K562 (cell line): ENCODE data around the gene RAB25. TPM values are rescaled to one million over a fixed set of nuclear protein-coding genes. Genes with fewer than 3 reads are reported as not detected.

ENCODE experiments used
- ATAC-seq: fragments of 200-7000 bp; cut with Tn5 transposase; 3 replicates; pipeline ENCODE4 v1.9.1; 2020; ENCODE audit warnings: moderate library complexity
- BruUV-seq: library from RNA; stranded (reverse); fragments of 400-500 nt; replicated peaks from 2 replicates; lab custom pipeline; 2021; lab: Mats Ljungman, UMichigan
- CTCF ChIA-PET: fragments of 300-600 bp; formaldehyde crosslinking; extraction: SDS; loops from one replicate; lab custom pipeline; 2021; ENCODE audit warnings: low intra/inter-chr PET ratio; lab: Yijun Ruan, JAX
- POLR2A ChIA-PET: fragments of 300-600, 350-650 bp; sonication (Branson Sonifier 250); formaldehyde crosslinking; extraction: SDS; loops from one replicate; lab custom pipeline; 2021; ENCODE audit warnings: antibody characterized with exemption, inconsistent platforms; lab: Yijun Ruan, JAX
- DNase-seq, 4 experiments: peaks; one replicate each; pipeline versions ENCODE4 v3.0.0 to v3.0.0-alpha.2; 2011 to 2018; ENCODE audit warnings: low spot score in 3 of 4, mixed read lengths in 3 of 4; ENCODE audit errors: extremely low read depth in 1 of 4
- FAIRE-seq: peaks from 2 replicates; lab custom pipeline; 2011; peaks lifted over from hg19 to GRCh38; lab: Jason Lieb, UNC
- H2AFZ ChIP-seq: 2 replicates; pipeline ENCODE4 v1.6.0; 2011; ENCODE audit warnings: low read depth, low read length, control low read depth, inconsistent platforms
- H3K27ac ChIP-seq: fragments of 200-600 bp; 3 replicates; pipeline ENCODE4 v1.8.0; 2011; ENCODE audit warnings: low read depth, mild to moderate bottlenecking, control low read depth, inconsistent platforms, low read length, moderate library complexity, mixed read lengths; ENCODE audit errors: extremely low read depth
- H3K27me3 ChIP-seq, 2 experiments: fragments of 300-600 bp in 1 of 2; 2 replicates in 1 of 2; 3 replicates in 1 of 2; pipeline versions ENCODE4 v1.6.0 to v1.8.0; 2011; ENCODE audit warnings: inconsistent platforms in 2 of 2, low read length in 2 of 2, mild to moderate bottlenecking in 1 of 2, mixed read lengths in 1 of 2, moderate library complexity in 1 of 2; ENCODE audit not compliant: control insufficient read depth in 2 of 2, insufficient read depth in 2 of 2
- H3K36me3 ChIP-seq: fragments of 300-600 bp; 3 replicates; pipeline ENCODE4 v1.8.0; 2011; ENCODE audit warnings: mild to moderate bottlenecking, low read length, inconsistent platforms; ENCODE audit not compliant: control insufficient read depth, insufficient read depth
- H3K4me1 ChIP-seq, 2 experiments: fragments of 200-600 bp in 1 of 2; replicated peaks in 1 of 2; 2 replicates in 1 of 2; 3 replicates in 1 of 2; pipeline versions ENCODE4 v1.5.1 to v1.8.0; 2011; ENCODE audit warnings: inconsistent platforms in 2 of 2, low read length in 2 of 2, mild to moderate bottlenecking in 1 of 2, mixed read lengths in 1 of 2, moderate library complexity in 1 of 2; ENCODE audit not compliant: control insufficient read depth in 2 of 2, insufficient read depth in 2 of 2
- H3K4me2 ChIP-seq: 2 replicates; pipeline ENCODE4 v1.6.1; 2011; ENCODE audit warnings: low read length, control low read depth, inconsistent platforms, mixed read lengths; ENCODE audit not compliant: insufficient read depth
- H3K4me3 ChIP-seq: fragments of 200-600 bp; sonication (generic), shearing (Covaris generic); 2 replicates; pipeline ENCODE4 v1.5.1; 2016; ENCODE audit warnings: control low read depth, inconsistent platforms
- H3K79me2 ChIP-seq: fragments of 200-600 bp; 3 replicates; pipeline ENCODE4 v1.8.0; 2011; ENCODE audit warnings: low read length, inconsistent platforms; ENCODE audit not compliant: control insufficient read depth, insufficient read depth
- H3K9ac ChIP-seq, 2 experiments: 2 replicates each; pipeline versions ENCODE4 v1.6.0 to v1.6.1; 2011; ENCODE audit warnings: low read depth in 2 of 2, low read length in 2 of 2, control low read depth in 1 of 2, inconsistent platforms in 1 of 2, mild to moderate bottlenecking in 1 of 2, mixed read lengths in 1 of 2; ENCODE audit not compliant: insufficient read depth in 1 of 2
- H3K9me1 ChIP-seq: one replicate; pipeline ENCODE4 v1.6.0; 2011; ENCODE audit warnings: inconsistent platforms, mild to moderate bottlenecking, low read length, moderate library complexity; ENCODE audit not compliant: control insufficient read depth, insufficient read depth
- H3K9me3 ChIP-seq: replicated peaks from 2 replicates; pipeline ENCODE4 v1.5.1; 2011; ENCODE audit warnings: low read depth, low read length, inconsistent platforms; ENCODE audit not compliant: control insufficient read depth, insufficient read depth
- H4K20me1 ChIP-seq: replicated peaks from 2 replicates; pipeline ENCODE4 v1.6.1; 2011; ENCODE audit warnings: low read length, inconsistent platforms, mixed read lengths; ENCODE audit not compliant: control insufficient read depth, insufficient read depth
- CC2D1A ChIP-seq: fragments of 450-650 bp; IDR thresholded peaks from 2 replicates; pipeline ENCODE4 v1.6.1; 2017; ENCODE audit warnings: mild to moderate bottlenecking
- KHSRP ChIP-seq: fragments of 450-650 bp; IDR thresholded peaks from 2 replicates; pipeline ENCODE4 v1.6.1; 2017
- LARP7 ChIP-seq: fragments of 450-650 bp; IDR thresholded peaks from 2 replicates; pipeline ENCODE4 v1.6.1; 2016
- MLX ChIP-seq, 2 experiments: fragments of 450-650 bp in 1 of 2; sonication (generic) in 1 of 2; formaldehyde crosslinking; conservative IDR thresholded peaks; 2 replicates each; pipeline versions ENCODE4 v1.4.0 to v1.8.1; 2020 to 2022; ENCODE audit warnings: mild to moderate bottlenecking in 1 of 2, missing genetic modification reagents in 1 of 2
- RFX5 ChIP-seq: IDR thresholded peaks from 2 replicates; pipeline ENCODE4 v1.6.1; 2011; ENCODE audit warnings: low read depth, mild to moderate bottlenecking, improper control_type of control experiment, low read length
- SP2 ChIP-seq: IDR thresholded peaks from 2 replicates; pipeline ENCODE4 v1.6.1; 2011; ENCODE audit warnings: mild to moderate bottlenecking, low read depth, low read length, moderate library complexity; ENCODE audit not compliant: poor library complexity, severe bottlenecking; ENCODE audit errors: extremely low read depth
- STAT6 ChIP-seq: sonication (generic); formaldehyde crosslinking; IDR thresholded peaks from 2 replicates; pipeline ENCODE4 v1.8.1; 2023; ENCODE audit warnings: mild to moderate bottlenecking, missing genetic modification reagents
- TCF3 ChIP-seq: sonication (generic); formaldehyde crosslinking; IDR thresholded peaks from 2 replicates; pipeline ENCODE4 v1.4.0; 2020; ENCODE audit warnings: mild to moderate bottlenecking, missing genetic modification reagents
- THAP7 ChIP-seq: fragments of 250-450 bp; sonication (Bioruptor Pico); IDR thresholded peaks from 2 replicates; pipeline ENCODE4 v1.5.0; 2021
- ZNF668 ChIP-seq: fragments of 250-450 bp; sonication (Bioruptor Pico); IDR thresholded peaks from 2 replicates; pipeline ENCODE4 v1.8.0; 2022; ENCODE audit warnings: mild to moderate bottlenecking, inconsistent platforms
- WGBS: fragments of 100-300 bp; shearing (Covaris generic); methylation state at CpG from one replicate; pipeline ENCODE4 v1.1.6; 2016; ENCODE audit warnings: low coverage, mixed read lengths; ENCODE audit not compliant: insufficient coverage; ENCODE audit errors: missing lambda C conversion rate; 5-methylcytosine and 5-hydroxymethylcytosine counted together
- in situ Hi-C: fragments of 300-500 bp; cut with MboI; formaldehyde crosslinking; loops from 4 replicates; pipeline ENCODE4 v1.15.0; 2018; ENCODE audit warnings: inconsistent platforms, mixed read lengths
- intact Hi-C: fragments of 100-400 bp; cut with micrococcal nuclease; formaldehyde crosslinking; loops from 2 replicates; pipeline ENCODE4 v1.14.2; 2022
- polyA plus RNA-seq, 8 experiments: library from polyadenylated mRNA; depleted of rRNA in 4 of 8; stranded (reverse) in 5 of 8; unstranded in 3 of 8; fragments of >200 nt; fragmentation: Nextera tagmentation in 2 of 8; fragmentation: Illumina TruSeq in 1 of 8; extraction: Ambion mirVana in 2 of 8; extraction: Trizol in 1 of 8; gene quantifications; 2 replicates each; pipeline versions ENCODE4 v1.2.1 to v1.2.3, GENCODE V29; 2011 to 2014; ENCODE audit warnings: inconsistent platforms in 1 of 8, missing spikeins in 1 of 8
- total RNA-seq, 7 experiments: library from RNA; depleted of rRNA in 6 of 7; stranded (reverse); fragments of >200 nt in 6 of 7; fragmentation: Illumina TruSeq in 2 of 7; extraction: Trizol in 2 of 7; gene quantifications; 2 replicates each; pipeline versions ENCODE4 v1.2.1 to v1.2.3, GENCODE V29; 2011 to 2021; ENCODE audit warnings: low replicate concordance in 1 of 7

RAB25 gene
- total and polyA plus RNA-seq, 9 of the 15 experiments (the other 6 are each of a cell fraction or from before 2014, with no cell fraction given), result 0.10 to 0.27 (median 0.13) TPM; not detected in 6

GRCh38 chr1:156097499-156098178 is 36.7 kb downstream of the RAB25 start (continued):
- TF ChIP-seq LARP7, result no peak
- no peak for TF ChIP-seq TCF3 (CRISPR knock-in tag)
- TF ChIP-seq KHSRP, result no peak
- no peak for TF ChIP-seq MLX (CRISPR knock-in tag; conservative IDR thresholded peaks at IDR 0.05)
- no peak for TF ChIP-seq RFX5
- no peak for TF ChIP-seq SP2
- no peak for TF ChIP-seq THAP7 (CRISPR knock-in tag)
- no peak for TF ChIP-seq ZNF668 (CRISPR knock-in tag)

GRCh38 chr1:156098784-156099183 is 37.8 kb downstream of the RAB25 start:
- no peak for FAIRE-seq
- no peaks in the 10 kb centered on the region for H3K27me3 ChIP-seq
- TF ChIP-seq STAT6 (CRISPR knock-in tag), result no peak
- no peak for TF ChIP-seq CC2D1A
- TF ChIP-seq, all 486 proteins: peak for 0
- intact Hi-C loops, result loop anchor here (5.0 to 10.0 kb wide), 2 partner anchors 129 to 346 kb away; no protein-coding TSS in a partner anchor
- 24% methylated on average over 2 of the region's 2 CpGs for WGBS
- no peaks in the 10 kb centered on the region for H3K9me3 ChIP-seq
- no peaks in the 10 kb centered on the region for H4K20me1 ChIP-seq
- H3K4me2 ChIP-seq, result no peak overlapping the region
- no peaks in the 10 kb centered on the region for H3K36me3 ChIP-seq
- BruUV-seq, result no TSS peak
- in situ Hi-C loops, result no loop called here
- no peaks in the 10 kb centered on the region for H3K9me1 ChIP-seq
- no peaks in the 10 kb centered on the region for H3K79me2 ChIP-seq
- POLR2A ChIA-PET, result interaction anchor here (0.7 to 12.5 kb wide), 7 partner anchors 11 to 168 kb away, joined by 3 to 164 read pairs (median 4); partner anchors contain the start of gene LMNA
- ATAC-seq (no peak), DNase-seq (no peak)
- H3K4me1 ChIP-seq, result peaks cover under 1 to 21% of the 10 kb centered on the region in 2 experiments
- H2AFZ ChIP-seq, result no peak overlapping the region
- no peak overlapping the region for H3K27ac ChIP-seq
- CTCF ChIA-PET, result interaction anchor here (0.7 to 3.4 kb wide), 3 partner anchors 8 to 32 kb away, joined by 3 to 71 read pairs (median 3); no protein-coding TSS in a partner anchor
- H3K9ac ChIP-seq, result peak overlapping the region in 1 of 2 experiments; percentile 43; a peak in 1 of 4 replicates
- no peak overlapping the region for H3K4me3 ChIP-seq
